Stomach (tissue), 4 donors: ENCODE data around the gene FBXO46.

Experiments
- CTCF ChIP-seq, 7 experiments: fragments of 450-650 bp in 4 of 7; fragments of 200-600 bp in 3 of 7; sonication (generic) in 3 of 7; IDR thresholded peaks; one replicate each; pipeline ENCODE4 v1.5.1; 2016 to 2019; ENCODE audit warnings: antibody characterized with exemption in 7 of 7, control low read depth in 2 of 7, mild to moderate bottlenecking in 1 of 7
- EP300 ChIP-seq: sonication (generic); formaldehyde crosslinking; IDR thresholded peaks from one replicate; pipeline ENCODE4 v1.6.1; 2017; ENCODE audit warnings: antibody characterized with exemption
- POLR2A ChIP-seq, 4 donors: fragments of 450-650 bp; IDR thresholded peaks; one replicate each; pipeline ENCODE4 v1.6.1; 2016; ENCODE audit warnings: antibody characterized with exemption in 4 of 4, control low read depth in 2 of 4, mild to moderate bottlenecking in 1 of 4, moderate library complexity in 1 of 4
- POLR2AphosphoS5 ChIP-seq, 3 donors: sonication (generic); formaldehyde crosslinking; IDR thresholded peaks; one replicate each; pipeline ENCODE4 v1.6.1; 2016; ENCODE audit warnings: antibody characterized with exemption in 3 of 3

GRCh38 chr19:45765702-45766295 is 35.1 kb upstream of the FBXO46 start:
- no peak for TF ChIP-seq CTCF (IDR thresholded peaks at IDR 0.05)
- no peak for TF ChIP-seq POLR2AphosphoS5 (IDR thresholded peaks at IDR 0.05)
- no peak for TF ChIP-seq POLR2A (IDR thresholded peaks at IDR 0.05)
- no peak for TF ChIP-seq EP300
